ENCODE data around the gene C1orf105. TPM values are rescaled to one million over a fixed set of nuclear protein-coding genes. Genes with fewer than 3 reads are reported as not detected.

Gene C1orf105
- total and polyA plus RNA-seq, 2 experiments from 2014 or later: not detected

GRCh38 chr1:172397221-172397620 is 23.3 kb upstream of the C1orf105 start:
- peaks cover 44% of the 10 kb centered on the region for H3K4me1 Mint-ChIP-seq
- H2AFZ ChIP-seq: no peak overlapping the region
- no peak overlapping the region for H3K27ac ChIP-seq (ENCODE audit: low read depth)
- DNase-seq (ENCODE audit: low spot score) (no peak), ATAC-seq (no peak)
- no peak overlapping the region for H3K4me2 ChIP-seq
- H3K27me3 ChIP-seq (ENCODE audit: insufficient read depth): no peaks in the 10 kb centered on the region
- H3K4me3 Mint-ChIP-seq: no peak overlapping the region
- H3F3A ChIP-seq (replicated peaks; ENCODE audit: low read depth): no peaks in the 10 kb centered on the region
- no peaks in the 10 kb centered on the region for H4K20me1 ChIP-seq (replicated peaks; ENCODE audit: insufficient read depth)
- H3K27ac Mint-ChIP-seq: no peak overlapping the region
- no peak overlapping the region for H3K4me3 ChIP-seq
- H3K27me3 Mint-ChIP-seq (ENCODE audit: insufficient read depth, low read depth, poor library complexity): no peaks in the 10 kb centered on the region
- H3K36me3 Mint-ChIP-seq (ENCODE audit: low read depth): no peaks in the 10 kb centered on the region
- no peaks in the 10 kb centered on the region for H3K36me3 ChIP-seq (ENCODE audit: insufficient read depth)
- no peaks in the 10 kb centered on the region for H3K79me2 ChIP-seq (replicated peaks; ENCODE audit: insufficient read depth)
- no peaks in the 10 kb centered on the region; the same call in 2 of the 3 replicates for H3K9me3 Mint-ChIP-seq
- TF ChIP-seq CREB1 (CRISPR knock-in tag; IDR thresholded peaks at IDR 0.05; ENCODE audit: low read depth): no peak
- TF ChIP-seq JUNB (IDR thresholded peaks at IDR 0.05; ENCODE audit: unreplicated experiment): no peak
- no peak for TF ChIP-seq NANOG (IDR thresholded peaks at IDR 0.05; ENCODE audit: borderline replicate concordance)
- TF ChIP-seq ZNF462 (CRISPR knock-in tag; IDR thresholded peaks at IDR 0.05): no peak
- TF ChIP-seq POLR2AphosphoS5 (IDR thresholded peaks at IDR 0.05; ENCODE audit: low read depth): no peak
- TF ChIP-seq ZNF114 (CRISPR knock-in tag; IDR thresholded peaks at IDR 0.05): no peak
- no peaks in the 10 kb centered on the region for H3K9me2 ChIP-seq (ENCODE audit: insufficient read depth)
- H3K4me1 ChIP-seq (ENCODE audit: insufficient read depth): peaks cover 31% of the 10 kb centered on the region

DNA sequence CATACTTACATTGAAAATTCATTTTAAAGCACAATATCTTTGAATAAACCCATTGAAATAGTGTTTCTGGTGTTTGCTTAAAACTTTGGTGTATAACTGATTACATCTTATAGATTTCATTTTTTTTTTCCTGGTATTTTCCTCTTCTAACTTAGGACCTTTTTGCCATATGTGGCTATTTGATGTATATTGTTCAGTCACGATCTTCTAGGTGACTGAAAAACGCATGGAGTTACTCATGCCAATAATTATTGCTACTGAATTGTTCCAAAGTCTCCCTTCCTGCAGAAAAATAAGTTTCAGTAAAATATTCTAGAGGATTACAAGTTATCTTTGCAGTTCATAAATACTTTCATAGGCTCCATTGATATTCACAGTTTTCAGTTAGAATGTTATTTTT is 22.9 kb upstream of the C1orf105 start:
- no peaks in the 10 kb centered on the region for H3K36me3 Mint-ChIP-seq (ENCODE audit: low read depth)
- H3K4me1 ChIP-seq (ENCODE audit: insufficient read depth): peaks cover 34% of the 10 kb centered on the region
- H2AFZ ChIP-seq: no peak overlapping the region
- DNase-seq (ENCODE audit: low spot score): no peak
- no peaks in the 10 kb centered on the region for H3K9me2 ChIP-seq (ENCODE audit: insufficient read depth)
- no peak overlapping the region for H3K4me3 Mint-ChIP-seq
- H3K4me3 ChIP-seq: no peak overlapping the region
- peaks cover 44% of the 10 kb centered on the region for H3K4me1 Mint-ChIP-seq
- no peak overlapping the region for H3K4me2 ChIP-seq
- H3K27me3 Mint-ChIP-seq (ENCODE audit: insufficient read depth, low read depth, poor library complexity): no peaks in the 10 kb centered on the region
- ATAC-seq: no peak
- H3K27ac Mint-ChIP-seq: no peak overlapping the region
- no peaks in the 10 kb centered on the region for H3K27me3 ChIP-seq (ENCODE audit: insufficient read depth)
- H3F3A ChIP-seq (replicated peaks; ENCODE audit: low read depth): no peaks in the 10 kb centered on the region
- no peaks in the 10 kb centered on the region; the same call in 2 of the 3 replicates for H3K9me3 Mint-ChIP-seq
- H3K79me2 ChIP-seq (replicated peaks; ENCODE audit: insufficient read depth): no peaks in the 10 kb centered on the region
- H3K27ac ChIP-seq (ENCODE audit: low read depth): no peak overlapping the region
- H4K20me1 ChIP-seq (replicated peaks; ENCODE audit: insufficient read depth): no peaks in the 10 kb centered on the region
- no peaks in the 10 kb centered on the region for H3K36me3 ChIP-seq (ENCODE audit: insufficient read depth)
- TF ChIP-seq CREB1 (CRISPR knock-in tag; IDR thresholded peaks at IDR 0.05; ENCODE audit: low read depth): no peak
- no peak for TF ChIP-seq STAT1 (IDR thresholded peaks at IDR 0.05; ENCODE audit: unreplicated experiment)
- no peak for TF ChIP-seq EZH2 (IDR thresholded peaks at IDR 0.05; ENCODE audit: low read depth, unreplicated experiment)
- TF ChIP-seq JUNB (IDR thresholded peaks at IDR 0.05; ENCODE audit: unreplicated experiment): no peak
- no peak for TF ChIP-seq CTCF (conservative IDR thresholded peaks at IDR 0.05; ENCODE audit: low read depth in 2 of 2)
- TF ChIP-seq ZNF331 (CRISPR knock-in tag; IDR thresholded peaks at IDR 0.05; ENCODE audit: low read depth): no peak
- TF ChIP-seq ZNF114 (CRISPR knock-in tag; IDR thresholded peaks at IDR 0.05): no peak
- TF ChIP-seq, protein P1, sequence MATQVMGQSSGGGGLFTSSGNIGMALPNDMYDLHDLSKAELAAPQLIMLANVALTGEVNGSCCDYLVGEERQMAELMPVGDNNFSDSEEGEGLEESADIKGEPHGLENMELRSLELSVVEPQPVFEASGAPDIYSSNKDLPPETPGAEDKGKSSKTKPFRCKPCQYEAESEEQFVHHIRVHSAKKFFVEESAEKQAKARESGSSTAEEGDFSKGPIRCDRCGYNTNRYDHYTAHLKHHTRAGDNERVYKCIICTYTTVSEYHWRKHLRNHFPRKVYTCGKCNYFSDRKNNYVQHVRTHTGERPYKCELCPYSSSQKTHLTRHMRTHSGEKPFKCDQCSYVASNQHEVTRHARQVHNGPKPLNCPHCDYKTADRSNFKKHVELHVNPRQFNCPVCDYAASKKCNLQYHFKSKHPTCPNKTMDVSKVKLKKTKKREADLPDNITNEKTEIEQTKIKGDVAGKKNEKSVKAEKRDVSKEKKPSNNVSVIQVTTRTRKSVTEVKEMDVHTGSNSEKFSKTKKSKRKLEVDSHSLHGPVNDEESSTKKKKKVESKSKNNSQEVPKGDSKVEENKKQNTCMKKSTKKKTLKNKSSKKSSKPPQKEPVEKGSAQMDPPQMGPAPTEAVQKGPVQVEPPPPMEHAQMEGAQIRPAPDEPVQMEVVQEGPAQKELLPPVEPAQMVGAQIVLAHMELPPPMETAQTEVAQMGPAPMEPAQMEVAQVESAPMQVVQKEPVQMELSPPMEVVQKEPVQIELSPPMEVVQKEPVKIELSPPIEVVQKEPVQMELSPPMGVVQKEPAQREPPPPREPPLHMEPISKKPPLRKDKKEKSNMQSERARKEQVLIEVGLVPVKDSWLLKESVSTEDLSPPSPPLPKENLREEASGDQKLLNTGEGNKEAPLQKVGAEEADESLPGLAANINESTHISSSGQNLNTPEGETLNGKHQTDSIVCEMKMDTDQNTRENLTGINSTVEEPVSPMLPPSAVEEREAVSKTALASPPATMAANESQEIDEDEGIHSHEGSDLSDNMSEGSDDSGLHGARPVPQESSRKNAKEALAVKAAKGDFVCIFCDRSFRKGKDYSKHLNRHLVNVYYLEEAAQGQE (IDR thresholded peaks at IDR 0.05; ENCODE audit: unreplicated experiment): no peak
